GM12878 (cell line): ENCODE results near the gene LRIT3. TPM values are rescaled to one million over a fixed set of nuclear protein-coding genes. Genes with fewer than 3 reads are reported as not detected.

Source experiments
- ATAC-seq: fragments of 200-7000 bp; cut with Tn5 transposase; 3 replicates; pipeline ENCODE4 v1.9.1; 2020; ENCODE audit warnings: mild to moderate bottlenecking, moderate library complexity
- BruUV-seq: library from RNA; stranded (reverse); fragments of 400-500 nt; replicated peaks from 2 replicates; lab custom pipeline; 2021; lab: Mats Ljungman, UMichigan
- CTCF ChIA-PET: fragments of 300-600 bp; sonication (Branson Sonifier 250); formaldehyde crosslinking; extraction: SDS; loops from one replicate; lab custom pipeline; 2021; ENCODE audit warnings: inconsistent platforms; lab: Yijun Ruan, JAX
- POLR2A ChIA-PET: fragments of 350-600 bp; formaldehyde crosslinking; extraction: SDS; loops from one replicate; lab custom pipeline; 2021; ENCODE audit warnings: inconsistent platforms; lab: Charles Lee
- RAD21 ChIA-PET: fragments of 300-600 bp; sonication (Branson Sonifier 250); formaldehyde crosslinking; loops from one replicate; lab custom pipeline; 2023; ENCODE audit warnings: antibody characterized with exemption; ENCODE audit not compliant: unreplicated experiment; lab: Charles Lee
- SMC1A ChIA-PET: fragments of 300-600 bp; sonication (Branson Sonifier 250); formaldehyde crosslinking; loops from one replicate; lab custom pipeline; 2023; ENCODE audit not compliant: unreplicated experiment, uncharacterized antibody; lab: Charles Lee
- DNase-seq: peaks from one replicate; pipeline ENCODE4 v3.0.0-alpha.2; 2011; ENCODE audit warnings: low read depth, low spot score
- FAIRE-seq: peaks from 3 replicates; lab custom pipeline; 2011; peaks lifted over from hg19 to GRCh38; lab: Jason Lieb, UNC
- H2AFZ ChIP-seq: 2 replicates; pipeline ENCODE4 v1.6.0; 2011; ENCODE audit warnings: low read depth, low read length, control low read depth; ENCODE audit not compliant: control insufficient read depth
- H3K27ac ChIP-seq: 2 replicates; pipeline ENCODE4 v1.5.1; 2011; ENCODE audit warnings: control low read depth; ENCODE audit not compliant: control insufficient read depth, insufficient read depth
- H3K27me3 ChIP-seq, 2 experiments: replicated peaks in 1 of 2; 2 replicates each; pipeline versions ENCODE4 v1.6.0 to v1.6.1; 2011; ENCODE audit warnings: low read length in 1 of 2; ENCODE audit not compliant: control insufficient read depth in 2 of 2, insufficient read depth in 2 of 2
- H3K36me3 ChIP-seq, 2 experiments: 2 replicates each; pipeline ENCODE4 v1.5.1; 2011; ENCODE audit warnings: low read length in 1 of 2; ENCODE audit not compliant: control insufficient read depth in 2 of 2, insufficient read depth in 2 of 2
- H3K4me1 ChIP-seq: 2 replicates; pipeline ENCODE4 v1.6.1; 2011; ENCODE audit warnings: mild to moderate bottlenecking, low read length, moderate library complexity, mixed read lengths; ENCODE audit not compliant: control insufficient read depth, insufficient read depth
- H3K4me2 ChIP-seq: 2 replicates; pipeline ENCODE4 v1.6.0; 2011; ENCODE audit warnings: control low read depth; ENCODE audit not compliant: control insufficient read depth, insufficient read depth
- H3K4me3 ChIP-seq: fragments of 200-600 bp; sonication (generic); 2 replicates; pipeline ENCODE4 v1.5.1; 2016
- H3K79me2 ChIP-seq: 2 replicates; pipeline ENCODE4 v1.6.0; 2011; ENCODE audit warnings: low read length; ENCODE audit not compliant: control insufficient read depth, insufficient read depth
- H3K9ac ChIP-seq: 2 replicates; pipeline ENCODE4 v1.8.0; 2011; ENCODE audit warnings: low read length, control low read depth, mixed read lengths; ENCODE audit not compliant: control insufficient read depth, insufficient read depth
- H3K9me3 ChIP-seq: replicated peaks from 3 replicates; pipeline ENCODE4 v1.5.1; 2011; ENCODE audit warnings: mild to moderate bottlenecking, low read length; ENCODE audit not compliant: control insufficient read depth, insufficient read depth
- H4K20me1 ChIP-seq: 2 replicates; pipeline ENCODE4 v1.6.0; 2011; ENCODE audit not compliant: control insufficient read depth, insufficient read depth
- ASH2L ChIP-seq: fragments of 300-600, 200-600 bp; sonication (generic); IDR thresholded peaks from 2 replicates; pipeline ENCODE4 v1.6.1; 2017; ENCODE audit warnings: low read depth, mild to moderate bottlenecking, borderline replicate concordance
- BHLHE40 ChIP-seq, 2 experiments: fragments of 450-650 bp in 1 of 2; IDR thresholded peaks; 2 replicates each; pipeline ENCODE4 v1.6.1; 2011 to 2017; ENCODE audit warnings: low read depth in 2 of 2, borderline replicate concordance in 1 of 2, improper control_type of control experiment in 1 of 2, low read length in 1 of 2, mild to moderate bottlenecking in 1 of 2
- CBFB ChIP-seq: IDR thresholded peaks from 2 replicates; pipeline ENCODE4 v1.6.1; 2016; ENCODE audit warnings: antibody characterized with exemption, low read depth
- CHD4 ChIP-seq: fragments of 200-600 bp; sonication (generic); IDR thresholded peaks from 2 replicates; pipeline ENCODE4 v1.6.1; 2016; ENCODE audit warnings: mild to moderate bottlenecking
- EGR1 ChIP-seq, 2 experiments: IDR thresholded peaks; 1 replicate in 1 of 2; 2 replicates in 1 of 2; pipeline ENCODE4 v1.6.1; 2011 to 2012; ENCODE audit warnings: low read depth in 2 of 2, low read length in 2 of 2, borderline replicate concordance in 1 of 2, mild to moderate bottlenecking in 1 of 2, moderate library complexity in 1 of 2
- IKZF1 ChIP-seq: fragments of 450-650 bp; conservative IDR thresholded peaks from 2 replicates; pipeline ENCODE4 v1.6.1; 2017; ENCODE audit warnings: antibody characterized with exemption, mild to moderate bottlenecking
- JUND ChIP-seq: IDR thresholded peaks from 2 replicates; pipeline ENCODE4 v1.6.1; 2012; ENCODE audit warnings: low read depth, mild to moderate bottlenecking, low read length, improper control_type of control experiment, moderate library complexity
- KDM1A ChIP-seq: fragments of 200-600 bp; sonication (generic); IDR thresholded peaks from 2 replicates; pipeline ENCODE4 v1.6.1; 2016; ENCODE audit warnings: borderline replicate concordance
- KLF5 ChIP-seq: fragments of 450-650 bp; IDR thresholded peaks from 2 replicates; pipeline ENCODE4 v1.6.1; 2014; ENCODE audit warnings: mild to moderate bottlenecking; ENCODE audit not compliant: partially characterized antibody
- PBX3 ChIP-seq: IDR thresholded peaks from 2 replicates; pipeline ENCODE4 v1.6.1; 2011; ENCODE audit warnings: mild to moderate bottlenecking, low read depth, low read length, moderate library complexity; ENCODE audit not compliant: insufficient replicate concordance
- SPI1 ChIP-seq: IDR thresholded peaks from 2 replicates; pipeline ENCODE4 v1.6.1; 2011; ENCODE audit warnings: low read depth, mild to moderate bottlenecking, low read length, moderate library complexity, borderline replicate concordance; ENCODE audit not compliant: insufficient read depth
- SRF ChIP-seq, 2 experiments: IDR thresholded peaks; 2 replicates each; pipeline ENCODE4 v1.6.1; 2011; ENCODE audit warnings: low read depth in 2 of 2, low read length in 2 of 2, mild to moderate bottlenecking in 1 of 2, moderate library complexity in 1 of 2
- STAT3 ChIP-seq: IDR thresholded peaks from 2 replicates; pipeline ENCODE4 v1.6.1; 2011; ENCODE audit warnings: low read depth, low read length, improper control_type of control experiment
- WRNIP1 ChIP-seq: IDR thresholded peaks from 2 replicates; pipeline ENCODE4 v1.6.1; 2011; ENCODE audit warnings: low read depth, low read length, improper control_type of control experiment, borderline replicate concordance
- ZNF207 ChIP-seq: fragments of 450-650 bp; IDR thresholded peaks from 2 replicates; pipeline ENCODE4 v1.6.1; 2014; ENCODE audit warnings: antibody characterized with exemption, mild to moderate bottlenecking, borderline replicate concordance
- WGBS: methylation state at CpG from one replicate; pipeline ENCODE4 v1.1.6; 2016; ENCODE audit warnings: low lambda C conversion rate; ENCODE audit not compliant: insufficient replicate concordance, insufficient coverage; ENCODE audit errors: missing lambda C conversion rate; 5-methylcytosine and 5-hydroxymethylcytosine counted together
- in situ Hi-C: fragments of 300-500 bp; cut with MboI; formaldehyde crosslinking; loops from 9 replicates; pipeline ENCODE4 v1.14.3; 2018; ENCODE audit warnings: mixed read lengths
- intact Hi-C: fragments of 100-400 bp; cut with micrococcal nuclease; formaldehyde crosslinking; loops from one replicate; pipeline ENCODE4 v1.14.2; 2022; ENCODE audit not compliant: unreplicated experiment
- polyA plus RNA-seq, 11 experiments: library from polyadenylated mRNA; depleted of rRNA in 4 of 11; unstranded in 6 of 11; stranded (reverse) in 5 of 11; fragments of >200 nt; fragmentation: Nextera tagmentation in 4 of 11; fragmentation: Illumina TruSeq in 1 of 11; extraction: Ambion mirVana in 4 of 11; extraction: Trizol in 1 of 11; gene quantifications; 1 replicate in 1 of 11; 2 replicates in 10 of 11; pipeline versions ENCODE4 v1.2.1 to v1.2.3, GENCODE V29; 2011 to 2016; ENCODE audit warnings: inconsistent platforms in 2 of 11, missing spikeins in 2 of 11, low read depth in 1 of 11
- total RNA-seq, 4 experiments: library from RNA; depleted of rRNA in 3 of 4; stranded (reverse); fragments of >200 nt in 3 of 4; fragmentation: Illumina TruSeq in 1 of 4; extraction: Trizol in 1 of 4; gene quantifications; 2 replicates each; pipeline versions ENCODE4 v1.2.1 to v1.2.3, GENCODE V29; 2013 to 2021
- TF ChIP-seq, protein P1 (sequence below): fragments of 450-650 bp; IDR thresholded peaks from 2 replicates; pipeline ENCODE4 v1.6.1; 2017; ENCODE audit warnings: antibody characterized with exemption, mild to moderate bottlenecking, moderate library complexity
- TF ChIP-seq, protein P2 (sequence below): fragments of 450-650 bp; IDR thresholded peaks from 2 replicates; pipeline ENCODE4 v1.6.1; 2016; ENCODE audit warnings: mild to moderate bottlenecking, moderate library complexity, borderline replicate concordance

Gene LRIT3
- total and polyA plus RNA-seq, 10 of the 15 experiments (the other 5 are each of a cell fraction or from before 2014, with no cell fraction given) = 0.04 to 0.20 (median 0.10) TPM; not detected in 6

DNA sequence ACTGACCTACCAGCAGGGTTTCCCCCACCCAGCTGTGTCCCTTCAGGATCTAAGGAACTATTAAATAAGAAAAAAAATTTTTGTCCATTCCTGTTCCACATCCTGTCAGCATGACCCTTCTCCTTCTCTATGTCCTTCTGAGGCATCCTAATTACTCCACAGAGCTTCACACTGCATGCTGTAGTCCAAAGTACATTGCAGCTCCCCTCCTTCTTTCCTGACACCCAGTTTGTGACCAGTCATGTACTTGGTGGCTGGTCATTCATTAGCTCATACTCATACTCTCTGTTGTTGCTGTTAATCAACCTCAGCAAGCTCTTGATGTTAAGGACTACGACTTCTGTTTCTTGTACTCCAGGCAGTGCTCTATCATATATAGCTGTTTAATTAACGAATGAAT, 62.3 kb downstream of the LRIT3 start:
- intact Hi-C loops (no loop called here), in situ Hi-C loops (no loop called here)
- no peak for FAIRE-seq

More for the DNA sequence above, 62.3 kb downstream of the LRIT3 start:
- no peak overlapping the region for H3K27ac ChIP-seq
- ATAC-seq (no peak), DNase-seq (no peak)
- no peak overlapping the region for H3K4me3 ChIP-seq
- ChIA-PET CTCF (interaction anchor here (1.6 kb wide), 1 partner anchor 483 kb away, joined by 3 read pairs; no protein-coding TSS in a partner anchor), RAD21 (no interaction called here), SMC1A (interaction anchor here (1.3 to 1.7 kb wide), 2 partner anchors 25 to 34 kb away, joined by 3 read pairs; no protein-coding TSS in a partner anchor), POLR2A (no interaction called here)
- WGBS = 2% methylated on average over 2 of the region's 2 CpGs
- TF ChIP-seq BHLHE40 (IDR thresholded peaks at IDR 0.05; ENCODE audit: borderline replicate concordance in 1 of 2, low read depth in 2 of 2, low read length in 1 of 2) = no peak
- TF ChIP-seq SRF (IDR thresholded peaks at IDR 0.05; ENCODE audit: low read depth in 2 of 2, low read length in 2 of 2) = no peak
- no peak for TF ChIP-seq KLF5
- no peak for TF ChIP-seq WRNIP1
- no peak for TF ChIP-seq PBX3
- TF ChIP-seq CHD4 = no peak
- no peak for TF ChIP-seq ASH2L
- no peak for TF ChIP-seq JUND
- TF ChIP-seq EGR1 (IDR thresholded peaks at IDR 0.05; ENCODE audit: borderline replicate concordance in 1 of 2, low read depth in 2 of 2, low read length in 2 of 2) = no peak
- no peak for TF ChIP-seq SPI1
- no peak for TF ChIP-seq ZNF207
- no peak for TF ChIP-seq KDM1A
- TF ChIP-seq, protein P1, sequence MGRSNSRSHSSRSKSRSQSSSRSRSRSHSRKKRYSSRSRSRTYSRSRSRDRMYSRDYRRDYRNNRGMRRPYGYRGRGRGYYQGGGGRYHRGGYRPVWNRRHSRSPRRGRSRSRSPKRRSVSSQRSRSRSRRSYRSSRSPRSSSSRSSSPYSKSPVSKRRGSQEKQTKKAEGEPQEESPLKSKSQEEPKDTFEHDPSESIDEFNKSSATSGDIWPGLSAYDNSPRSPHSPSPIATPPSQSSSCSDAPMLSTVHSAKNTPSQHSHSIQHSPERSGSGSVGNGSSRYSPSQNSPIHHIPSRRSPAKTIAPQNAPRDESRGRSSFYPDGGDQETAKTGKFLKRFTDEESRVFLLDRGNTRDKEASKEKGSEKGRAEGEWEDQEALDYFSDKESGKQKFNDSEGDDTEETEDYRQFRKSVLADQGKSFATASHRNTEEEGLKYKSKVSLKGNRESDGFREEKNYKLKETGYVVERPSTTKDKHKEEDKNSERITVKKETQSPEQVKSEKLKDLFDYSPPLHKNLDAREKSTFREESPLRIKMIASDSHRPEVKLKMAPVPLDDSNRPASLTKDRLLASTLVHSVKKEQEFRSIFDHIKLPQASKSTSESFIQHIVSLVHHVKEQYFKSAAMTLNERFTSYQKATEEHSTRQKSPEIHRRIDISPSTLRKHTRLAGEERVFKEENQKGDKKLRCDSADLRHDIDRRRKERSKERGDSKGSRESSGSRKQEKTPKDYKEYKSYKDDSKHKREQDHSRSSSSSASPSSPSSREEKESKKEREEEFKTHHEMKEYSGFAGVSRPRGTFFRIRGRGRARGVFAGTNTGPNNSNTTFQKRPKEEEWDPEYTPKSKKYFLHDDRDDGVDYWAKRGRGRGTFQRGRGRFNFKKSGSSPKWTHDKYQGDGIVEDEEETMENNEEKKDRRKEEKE = no peak
- TF ChIP-seq, protein P2, sequence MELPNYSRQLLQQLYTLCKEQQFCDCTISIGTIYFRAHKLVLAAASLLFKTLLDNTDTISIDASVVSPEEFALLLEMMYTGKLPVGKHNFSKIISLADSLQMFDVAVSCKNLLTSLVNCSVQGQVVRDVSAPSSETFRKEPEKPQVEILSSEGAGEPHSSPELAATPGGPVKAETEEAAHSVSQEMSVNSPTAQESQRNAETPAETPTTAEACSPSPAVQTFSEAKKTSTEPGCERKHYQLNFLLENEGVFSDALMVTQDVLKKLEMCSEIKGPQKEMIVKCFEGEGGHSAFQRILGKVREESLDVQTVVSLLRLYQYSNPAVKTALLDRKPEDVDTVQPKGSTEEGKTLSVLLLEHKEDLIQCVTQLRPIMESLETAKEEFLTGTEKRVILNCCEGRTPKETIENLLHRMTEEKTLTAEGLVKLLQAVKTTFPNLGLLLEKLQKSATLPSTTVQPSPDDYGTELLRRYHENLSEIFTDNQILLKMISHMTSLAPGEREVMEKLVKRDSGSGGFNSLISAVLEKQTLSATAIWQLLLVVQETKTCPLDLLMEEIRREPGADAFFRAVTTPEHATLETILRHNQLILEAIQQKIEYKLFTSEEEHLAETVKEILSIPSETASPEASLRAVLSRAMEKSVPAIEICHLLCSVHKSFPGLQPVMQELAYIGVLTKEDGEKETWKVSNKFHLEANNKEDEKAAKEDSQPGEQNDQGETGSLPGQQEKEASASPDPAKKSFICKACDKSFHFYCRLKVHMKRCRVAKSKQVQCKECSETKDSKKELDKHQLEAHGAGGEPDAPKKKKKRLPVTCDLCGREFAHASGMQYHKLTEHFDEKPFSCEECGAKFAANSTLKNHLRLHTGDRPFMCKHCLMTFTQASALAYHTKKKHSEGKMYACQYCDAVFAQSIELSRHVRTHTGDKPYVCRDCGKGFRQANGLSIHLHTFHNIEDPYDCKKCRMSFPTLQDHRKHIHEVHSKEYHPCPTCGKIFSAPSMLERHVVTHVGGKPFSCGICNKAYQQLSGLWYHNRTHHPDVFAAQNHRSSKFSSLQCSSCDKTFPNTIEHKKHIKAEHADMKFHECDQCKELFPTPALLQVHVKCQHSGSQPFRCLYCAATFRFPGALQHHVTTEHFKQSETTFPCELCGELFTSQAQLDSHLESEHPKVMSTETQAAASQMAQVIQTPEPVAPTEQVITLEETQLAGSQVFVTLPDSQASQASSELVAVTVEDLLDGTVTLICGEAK = no peak
- TF ChIP-seq CBFB = no peak
- no peak for TF ChIP-seq STAT3
- TF ChIP-seq IKZF1 = no peak
- H4K20me1 ChIP-seq = no peaks in the 10 kb centered on the region
- H3K79me2 ChIP-seq = no peaks in the 10 kb centered on the region
- no peaks in the 10 kb centered on the region for H3K36me3 ChIP-seq
- no TSS peak for BruUV-seq
- H3K4me1 ChIP-seq = no peaks in the 10 kb centered on the region
- H3K9ac ChIP-seq = no peak overlapping the region
- no peak overlapping the region for H3K4me2 ChIP-seq
- no peaks in the 10 kb centered on the region for H3K9me3 ChIP-seq
- peaks cover under 1 to 2% of the 10 kb centered on the region in 2 experiments; a peak in 2 of 4 replicates for H3K27me3 ChIP-seq
- no peak overlapping the region for H2AFZ ChIP-seq
